Astrocyte of the spinal cord (primary cell): ENCODE data around the gene INPP1.

ENCODE experiments used
- DNase-seq: peaks from one replicate; pipeline ENCODE4 v3.0.0; 2011; ENCODE audit warnings: low read depth, low spot score
- H3K4me3 ChIP-seq: 2 replicates; pipeline ENCODE4 v1.5.1; 2011; ENCODE audit warnings: low read depth, mild to moderate bottlenecking, low read length, moderate library complexity
- in situ Hi-C: cut with HindIII; loops from 2 replicates; pipeline ENCODE4 v1.10.0; 2017; ENCODE audit warnings: low sequenced_read_pairs
- TF ChIP-seq, protein P1 (sequence below): IDR thresholded peaks from 2 replicates; pipeline ENCODE4 v1.5.1; 2012; ENCODE audit warnings: low read depth, mild to moderate bottlenecking, low read length, inconsistent platforms

Gene INPP1

DNA sequence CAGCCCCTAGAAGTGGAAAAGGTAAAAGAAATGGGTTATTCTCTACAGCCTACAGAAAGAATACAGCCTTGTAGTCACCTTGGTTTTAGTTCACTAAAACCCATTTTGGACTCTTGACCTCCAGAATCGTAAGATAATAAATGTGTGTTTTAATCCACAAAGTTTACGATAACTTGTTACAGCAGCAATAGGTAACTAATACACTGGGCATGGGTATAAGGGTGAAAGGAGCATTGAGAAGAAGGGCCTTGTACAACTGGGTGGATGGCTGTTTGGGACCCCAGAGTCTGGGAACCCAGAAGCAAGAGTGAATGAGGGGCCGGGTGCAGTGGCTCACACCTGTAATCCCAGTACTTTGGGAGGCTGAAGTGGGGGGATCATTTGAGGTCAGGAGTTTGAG is 62.6 kb downstream of the INPP1 start:
- in situ Hi-C loops, result no loop called here
- TF ChIP-seq, protein P1, sequence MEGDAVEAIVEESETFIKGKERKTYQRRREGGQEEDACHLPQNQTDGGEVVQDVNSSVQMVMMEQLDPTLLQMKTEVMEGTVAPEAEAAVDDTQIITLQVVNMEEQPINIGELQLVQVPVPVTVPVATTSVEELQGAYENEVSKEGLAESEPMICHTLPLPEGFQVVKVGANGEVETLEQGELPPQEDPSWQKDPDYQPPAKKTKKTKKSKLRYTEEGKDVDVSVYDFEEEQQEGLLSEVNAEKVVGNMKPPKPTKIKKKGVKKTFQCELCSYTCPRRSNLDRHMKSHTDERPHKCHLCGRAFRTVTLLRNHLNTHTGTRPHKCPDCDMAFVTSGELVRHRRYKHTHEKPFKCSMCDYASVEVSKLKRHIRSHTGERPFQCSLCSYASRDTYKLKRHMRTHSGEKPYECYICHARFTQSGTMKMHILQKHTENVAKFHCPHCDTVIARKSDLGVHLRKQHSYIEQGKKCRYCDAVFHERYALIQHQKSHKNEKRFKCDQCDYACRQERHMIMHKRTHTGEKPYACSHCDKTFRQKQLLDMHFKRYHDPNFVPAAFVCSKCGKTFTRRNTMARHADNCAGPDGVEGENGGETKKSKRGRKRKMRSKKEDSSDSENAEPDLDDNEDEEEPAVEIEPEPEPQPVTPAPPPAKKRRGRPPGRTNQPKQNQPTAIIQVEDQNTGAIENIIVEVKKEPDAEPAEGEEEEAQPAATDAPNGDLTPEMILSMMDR, result no peak
- no peak for DNase-seq

DNA sequence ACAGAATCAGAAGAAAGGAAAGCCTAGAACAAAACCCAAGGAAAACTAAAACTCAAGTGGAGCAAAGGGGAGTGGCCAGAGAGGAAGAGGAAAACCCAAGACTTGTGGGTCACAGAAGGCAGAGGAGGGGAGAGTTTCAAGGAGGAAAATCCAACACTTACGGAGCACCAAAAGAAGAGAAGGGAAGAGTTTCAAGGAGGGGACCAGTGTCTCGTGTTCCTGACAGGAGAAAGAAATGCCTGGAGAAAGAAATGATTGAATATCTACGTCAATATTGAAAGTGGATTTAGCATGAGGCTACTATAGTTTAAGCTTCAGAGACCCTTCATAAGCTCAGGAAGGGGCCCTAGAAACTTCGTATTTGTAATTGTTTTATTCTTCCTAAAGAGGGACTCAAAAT is 63.4 kb downstream of the INPP1 start:
- in situ Hi-C loops, result no loop called here
- DNase-seq, result no peak
- TF ChIP-seq, protein P1, result no peak
- no peak overlapping the region for H3K4me3 ChIP-seq

More for the DNA sequence above, 62.6 kb downstream of the INPP1 start:
- H3K4me3 ChIP-seq, result no peak overlapping the region

DNA sequence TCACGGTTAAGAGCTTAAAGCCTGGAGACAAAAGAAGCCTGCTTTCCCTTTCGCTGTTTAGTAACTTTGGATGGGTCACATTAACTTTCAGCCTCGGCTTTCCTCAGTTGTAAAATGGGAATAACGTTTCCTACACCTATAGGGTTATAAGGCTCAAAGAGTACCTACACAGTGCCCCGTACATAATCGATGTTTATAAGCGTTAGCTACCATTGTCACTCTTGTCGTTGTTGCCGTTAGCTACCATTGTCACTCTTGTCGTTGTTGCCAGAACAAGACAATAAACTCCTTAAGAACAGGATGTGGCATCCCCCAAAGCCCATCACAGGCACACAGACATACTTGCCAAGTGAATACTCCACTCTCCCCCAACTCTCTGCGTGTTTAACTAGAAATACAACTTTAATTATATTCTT is 63.9 kb downstream of the INPP1 start:
- no peak for DNase-seq
- in situ Hi-C loops, result no loop called here
- H3K4me3 ChIP-seq, result no peak overlapping the region
- TF ChIP-seq, protein P1, result no peak

DNA sequence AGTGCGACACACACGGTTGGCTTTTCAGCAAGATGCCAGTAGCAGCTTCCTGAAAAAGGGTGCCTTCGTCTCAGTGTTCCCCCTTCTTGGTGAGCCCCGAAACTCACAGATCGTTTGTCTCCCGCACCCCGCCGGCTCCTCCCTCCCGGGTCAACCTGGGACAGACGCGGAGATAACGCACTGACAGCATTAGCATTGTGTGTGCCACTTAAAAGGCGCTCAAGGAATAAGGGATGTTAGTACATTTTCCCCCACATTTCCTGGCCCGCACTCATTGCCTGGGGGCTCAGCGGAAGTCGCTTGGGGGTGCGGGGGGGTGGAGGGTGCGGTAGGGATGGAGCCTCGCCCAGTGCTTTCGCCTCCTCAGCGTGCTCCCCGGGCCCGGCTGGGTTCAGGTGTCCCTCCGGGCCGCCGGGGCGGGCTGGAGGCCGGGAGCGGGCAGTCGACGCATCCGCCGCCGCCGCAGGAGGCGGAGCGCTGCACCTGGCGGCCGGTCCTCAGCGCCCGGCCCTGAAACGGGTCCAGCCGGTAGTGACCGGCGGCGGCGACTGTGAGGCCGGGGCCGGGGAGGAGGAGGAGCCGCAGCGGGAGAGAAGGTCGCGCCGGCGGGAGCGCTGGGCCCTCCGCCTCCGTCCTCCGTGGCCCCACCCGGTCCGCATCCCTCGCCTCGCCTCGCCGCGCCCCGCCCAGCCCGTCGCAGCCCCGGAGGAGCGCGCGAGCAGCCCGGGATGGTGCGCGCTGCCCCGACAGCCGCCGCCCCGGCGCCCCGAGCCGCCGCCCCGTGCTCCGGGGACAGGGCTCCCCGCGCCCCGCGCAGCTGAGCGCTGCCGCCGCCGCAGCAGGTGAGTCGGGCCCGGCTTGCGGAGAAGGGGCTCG is 64.5 kb downstream of the INPP1 start, which contains the start of gene MFSD6:
MFSD6 (plus strand) TSS at position 694 of the 876 bp plus-strand sequence. CDS start 27,675 bp downstream, outside the sequence.
- H3K4me3 ChIP-seq, result peak within 1 kb of the TSS; percentile 45
- no peak for DNase-seq
- in situ Hi-C loops, result no loop called here
- TF ChIP-seq, protein P1, result no peak

DNA sequence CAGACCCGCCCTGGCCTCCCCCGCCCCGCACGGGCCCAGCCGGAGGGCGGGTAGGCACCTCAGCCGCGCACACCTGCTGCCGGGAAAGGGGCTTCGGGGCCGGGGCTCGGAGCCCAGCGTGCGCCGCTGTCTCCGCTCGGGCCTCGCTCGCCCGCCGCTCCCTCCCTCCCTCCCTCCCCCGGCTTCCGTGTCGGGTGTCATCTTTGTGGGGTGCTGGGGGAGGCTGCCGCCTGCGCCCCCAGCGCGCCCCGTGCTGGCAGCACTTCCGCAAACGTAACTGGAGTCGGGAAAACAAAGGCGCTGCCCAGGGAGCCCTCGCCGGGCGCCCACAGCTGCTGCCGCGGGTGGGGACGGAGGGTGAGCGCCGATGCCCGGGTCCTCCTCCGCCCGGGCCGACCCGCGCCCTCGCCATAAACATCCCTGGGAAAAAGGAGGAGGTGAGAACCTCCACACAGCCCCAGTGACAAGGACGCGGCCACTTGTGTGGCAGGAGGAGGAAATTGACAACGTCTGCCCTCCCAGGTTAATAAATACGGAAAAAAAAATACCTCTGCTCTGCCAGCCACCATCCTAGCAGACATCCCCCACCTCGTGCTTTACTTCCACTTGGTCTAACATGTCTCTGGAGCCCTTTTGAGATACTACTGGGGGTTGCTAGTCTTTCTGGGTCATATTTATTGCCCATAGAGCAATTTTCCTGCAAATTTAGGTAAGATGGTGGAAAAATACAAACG is 65.3 kb downstream of the INPP1 start:
- peak; percentile 14 for DNase-seq

DNA sequence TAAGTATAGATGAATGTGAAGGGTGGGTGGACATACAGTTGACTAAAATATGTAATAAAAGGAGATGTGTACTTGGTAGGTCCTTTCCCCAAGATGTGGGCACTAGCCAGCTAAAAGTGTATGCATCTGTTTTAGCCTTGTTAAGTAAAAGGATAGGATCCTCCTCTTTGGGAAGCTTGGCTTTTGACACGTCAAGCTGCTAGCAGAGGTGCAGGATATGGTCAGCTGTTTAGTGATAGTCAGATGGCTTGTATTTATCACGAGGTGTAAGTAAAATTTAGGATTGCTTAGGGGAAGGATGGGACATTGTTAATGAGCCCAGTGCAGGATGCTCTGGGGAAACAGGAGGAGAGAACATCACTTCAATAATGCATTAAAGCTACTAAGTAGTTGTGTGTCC is 66.2 kb downstream of the INPP1 start:
- TF ChIP-seq, protein P1, result no peak
- in situ Hi-C loops, result no loop called here
- DNase-seq, result no peak
- H3K4me3 ChIP-seq, result no peak overlapping the region

More for the DNA sequence above, 65.3 kb downstream of the INPP1 start:
- TF ChIP-seq, protein P1, result no peak
- H3K4me3 ChIP-seq, result peak overlapping the region; percentile 45
- in situ Hi-C loops, result no loop called here
